HG03139 (cell line): ENCODE measurements around the gene PDE1A.
A peak's percentile ranks its signal among the peaks of the same experiment; 100 is the strongest.
"Not testable (repeated sequence)": the region's sequence is repeated elsewhere in the genome, so short reads cannot be mapped to it uniquely, and the experiment has no call there.

ENCODE experiments used
- ATAC-seq: cut with Tn5 transposase; IDR thresholded peaks from one replicate; pipeline ENCODE4 v1.9.1; 2021; ENCODE audit not compliant: unreplicated experiment

The PDE1A gene

DNA sequence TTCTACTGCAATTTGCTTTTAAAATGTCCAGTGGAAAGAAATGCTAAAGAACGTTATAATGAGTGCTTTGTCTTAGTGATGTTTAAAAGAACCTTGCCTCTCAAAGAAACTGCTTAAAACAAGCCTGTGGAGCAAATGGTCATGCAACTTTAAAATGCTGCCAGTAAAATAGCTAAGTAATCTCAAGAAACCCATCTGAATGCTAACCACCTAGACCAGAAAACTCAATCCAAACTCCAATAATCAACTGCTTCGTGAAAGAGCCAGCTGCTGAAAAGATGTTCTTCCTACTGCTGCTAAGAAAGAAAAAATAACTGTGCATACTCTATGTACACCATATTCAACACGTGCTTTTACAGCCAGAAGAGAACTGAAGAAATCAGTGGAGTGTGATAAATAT lies 145.6 kb downstream of the PDE1A start:
- no peak for ATAC-seq

GRCh38 chr2:182280118-182280517 lies 146.7 kb downstream of the PDE1A start:
- no peak for ATAC-seq

DNA sequence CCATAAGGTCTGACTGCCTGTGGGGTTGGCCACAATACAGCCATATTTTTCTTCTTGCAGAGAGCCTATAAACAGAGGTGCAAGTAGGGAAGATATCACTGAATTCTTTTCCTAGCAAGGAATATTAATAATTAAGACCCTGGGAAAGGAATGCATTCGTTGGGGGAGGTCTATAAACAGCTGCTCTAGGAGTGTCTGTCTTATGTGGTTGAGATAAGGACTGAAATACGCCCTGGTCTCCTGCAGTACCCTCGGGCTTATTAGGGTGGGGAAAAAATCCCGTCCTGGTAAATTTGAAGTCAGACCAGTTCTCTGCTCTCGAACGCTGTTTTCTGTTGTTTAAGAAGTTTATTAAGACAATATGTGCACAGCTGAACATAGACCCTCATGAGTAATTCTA lies 150.2 kb downstream of the PDE1A start:
- not testable (repeated sequence) for ATAC-seq

GRCh38 chr2:182267971-182268370 lies 158.9 kb downstream of the PDE1A start:
- no peak for ATAC-seq

DNA sequence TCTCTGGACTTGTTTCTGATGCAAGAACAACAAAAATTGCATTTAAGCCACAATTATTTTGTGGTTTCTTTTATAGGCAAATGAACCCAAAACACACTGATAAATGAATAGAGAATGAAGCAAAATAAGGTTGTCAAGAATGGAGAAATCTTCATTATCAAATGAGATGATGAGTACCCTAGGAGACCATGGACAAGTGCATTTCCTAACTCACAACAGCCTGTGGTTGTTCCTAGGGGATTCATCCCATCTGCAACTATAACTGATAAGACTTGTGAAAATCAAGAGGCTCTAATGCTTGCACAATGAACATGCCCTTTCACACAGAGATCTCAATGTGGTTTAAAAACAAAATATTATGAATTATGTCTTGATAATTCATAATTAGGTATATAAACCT lies 159.9 kb downstream of the PDE1A start:
- ATAC-seq: no peak

- no peak for ATAC-seq
These were observed 161.1 kb downstream of the PDE1A start for GRCh38 chr2:182265718-182266117.

DNA sequence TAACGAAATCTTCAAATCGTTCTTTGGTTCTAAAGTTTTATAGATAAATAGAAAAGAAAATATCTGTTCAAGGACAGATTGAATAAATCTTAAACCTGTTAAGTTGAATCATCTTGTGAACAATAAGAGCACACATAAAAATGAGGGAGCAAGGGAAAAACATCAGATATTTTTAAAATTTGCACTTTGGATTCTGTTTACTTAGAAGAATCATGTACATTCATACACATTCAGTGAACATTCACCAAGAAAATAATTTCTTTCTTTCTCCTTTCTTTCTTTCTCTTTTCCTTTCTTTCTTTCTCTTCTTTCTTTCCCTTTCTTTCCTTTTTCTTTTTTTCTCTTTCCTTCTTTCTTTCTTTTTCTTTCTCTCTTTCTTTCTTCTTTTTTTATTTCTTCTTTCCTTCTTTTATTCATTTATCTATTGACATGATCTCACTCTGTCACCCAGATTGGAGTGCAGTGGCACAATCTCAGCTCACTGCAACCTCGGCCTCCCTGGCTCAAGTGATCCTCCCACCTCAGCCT lies 164.9 kb downstream of the PDE1A start:
- ATAC-seq: no peak

DNA sequence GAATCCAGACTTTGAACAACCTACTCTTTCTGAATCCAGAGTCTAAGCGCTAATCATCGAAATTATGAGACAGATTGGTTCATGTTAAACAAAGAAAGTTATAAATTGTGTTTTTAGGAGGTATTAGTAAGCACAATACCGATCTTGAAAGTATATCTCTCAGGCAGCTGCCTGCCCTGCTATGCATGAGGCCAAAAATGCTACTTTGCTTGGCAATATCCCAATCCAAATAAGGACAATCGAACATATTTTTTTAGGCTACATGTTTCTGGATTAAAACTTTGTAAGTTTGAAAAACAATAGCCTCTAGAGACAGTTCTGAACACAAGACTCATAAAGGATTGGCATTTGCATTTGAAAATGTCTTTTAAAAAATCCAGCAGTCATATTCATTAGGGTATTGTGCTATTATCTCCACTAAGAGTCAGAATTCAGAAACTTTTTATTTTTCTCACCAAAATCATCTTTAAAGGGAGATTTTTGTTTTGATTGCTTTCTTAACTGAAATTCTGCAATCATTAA lies 167.1 kb downstream of the PDE1A start:
- no peak for ATAC-seq

- no peak for ATAC-seq
These were observed 174.3 kb downstream of the PDE1A start for GRCh38 chr2:182252534-182252933.

- ATAC-seq: no peak
These were observed 177.9 kb downstream of the PDE1A start for GRCh38 chr2:182248898-182249297.

- no peak for ATAC-seq
These were observed 178.5 kb downstream of the PDE1A start for GRCh38 chr2:182248362-182248761.

GRCh38 chr2:182247831-182248230 lies 179.0 kb downstream of the PDE1A start:
- ATAC-seq: no peak

GRCh38 chr2:182245963-182246362 lies 180.9 kb downstream of the PDE1A start:
- peak; percentile 43 for ATAC-seq

DNA sequence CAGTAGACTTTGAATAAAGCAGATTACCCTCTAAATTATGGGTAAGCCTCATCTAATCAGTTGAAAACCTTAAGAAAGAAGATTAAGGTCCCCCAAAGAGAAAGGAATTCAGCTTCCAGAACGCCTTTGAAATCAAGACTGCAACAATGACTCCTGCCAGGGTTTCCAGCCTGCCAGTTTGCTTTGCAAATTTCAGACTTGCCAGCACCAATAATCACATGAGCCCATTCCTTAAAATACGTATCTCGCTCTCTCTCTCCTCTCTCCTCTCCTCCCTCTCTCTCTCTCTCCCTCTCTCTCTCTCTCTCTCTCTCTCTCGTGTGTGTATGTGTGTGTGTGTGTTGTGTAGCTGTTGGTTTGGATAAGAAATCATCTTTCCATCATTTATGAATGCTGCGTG lies 184.2 kb downstream of the PDE1A start:
- no peak for ATAC-seq

GRCh38 chr2:182241936-182242335 lies 184.9 kb downstream of the PDE1A start:
- no peak for ATAC-seq

- peak; percentile 100 for ATAC-seq
These were observed 185.9 kb downstream of the PDE1A start for GRCh38 chr2:182240862-182241371.

DNA sequence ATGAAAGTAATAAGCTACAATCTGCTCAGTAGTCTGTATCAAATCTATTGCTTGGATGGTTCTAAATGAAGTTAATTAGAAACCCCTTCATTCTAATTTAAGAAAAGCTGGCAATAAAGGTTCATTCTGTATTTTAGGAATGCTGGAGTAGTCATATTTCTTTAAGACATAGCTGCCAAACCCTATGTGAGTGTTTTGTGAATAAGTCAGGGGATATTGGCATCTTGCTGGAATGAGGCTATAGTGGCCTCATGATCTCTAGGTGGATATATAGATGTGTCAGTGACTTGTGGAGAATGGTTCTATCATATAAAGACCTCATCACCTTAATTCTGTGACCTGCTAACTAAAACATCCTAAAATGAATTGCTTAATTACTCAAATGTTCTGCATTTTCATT lies 196.3 kb downstream of the PDE1A start:
- ATAC-seq: no peak

GRCh38 chr2:182229297-182229696 lies 197.5 kb downstream of the PDE1A start:
- ATAC-seq: no peak

GRCh38 chr2:182228741-182229140 lies 198.1 kb downstream of the PDE1A start:
- ATAC-seq: no peak

- no peak for ATAC-seq
These were observed 198.8 kb downstream of the PDE1A start for GRCh38 chr2:182228073-182228473.

GRCh38 chr2:182226807-182227206 lies 200.0 kb downstream of the PDE1A start:
- no peak for ATAC-seq

DNA sequence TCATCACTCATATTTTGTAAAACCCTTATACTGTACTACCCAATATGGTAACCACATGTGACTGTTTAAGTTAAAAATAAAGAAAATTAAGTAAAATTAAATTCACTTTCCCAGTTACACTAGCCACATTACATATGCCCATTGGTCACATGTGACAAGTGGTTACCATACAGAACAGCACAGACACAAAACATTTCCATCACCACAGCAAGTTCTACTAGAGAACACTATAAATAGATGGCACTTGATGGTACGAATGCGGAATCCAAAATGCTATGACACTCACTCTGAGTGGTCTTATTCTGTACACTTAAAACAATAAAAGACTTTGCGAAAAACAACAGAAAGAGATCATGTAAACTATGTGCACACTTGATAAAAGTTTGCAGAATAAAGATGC lies 202.2 kb downstream of the PDE1A start:
- ATAC-seq: no peak

DNA sequence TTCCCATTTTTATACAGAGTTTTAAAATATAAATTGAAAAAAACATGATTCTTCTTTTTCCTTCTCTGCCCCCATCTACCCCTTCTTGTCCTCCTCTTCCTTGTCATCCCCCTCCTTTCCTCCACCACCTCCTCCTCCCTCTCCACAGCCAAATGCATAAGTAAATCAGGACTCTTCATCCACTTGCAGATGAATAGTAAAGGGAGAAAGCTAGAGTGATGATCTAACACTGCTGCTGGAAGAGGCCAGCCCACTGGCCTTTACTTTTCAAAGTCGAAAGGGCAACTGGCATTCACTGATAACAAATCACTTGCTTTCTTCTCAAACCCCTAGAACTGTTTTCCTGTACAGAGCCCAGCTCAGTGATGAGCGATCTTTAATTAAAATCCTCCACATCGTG lies 205.8 kb downstream of the PDE1A start:
- ATAC-seq: no peak
